ENCODE results near the gene LRRC18.

The LRRC18 gene

GRCh38 chr10:48946332-48946731, 6.7 kb upstream of the LRRC18 start:
- DNase-seq (ENCODE audit: low read depth, low spot score) = no peak

GRCh38 chr10:48945441-48946130, 5.9 kb upstream of the LRRC18 start:
- no peak for DNase-seq (ENCODE audit: low read depth, low spot score)

GRCh38 chr10:48944171-48944570, 4.5 kb upstream of the LRRC18 start:
- DNase-seq (ENCODE audit: low read depth, low spot score) = no peak

- DNase-seq (ENCODE audit: low read depth, low spot score) = no peak
Measured at GRCh38 chr10:48943096-48943495, 3.5 kb upstream of the LRRC18 start.

- no peak for DNase-seq (ENCODE audit: low read depth, low spot score)
Measured at GRCh38 chr10:48941427-48942075, 1.9 kb upstream of the LRRC18 start.

GRCh38 chr10:48940958-48941357, 1.3 kb upstream of the LRRC18 start:
- DNase-seq (ENCODE audit: low read depth, low spot score) = no peak

GRCh38 chr10:48940372-48940771, 732 bp upstream of the LRRC18 start:
- no peak for DNase-seq (ENCODE audit: low read depth, low spot score)

GRCh38 chr10:48938990-48939536, 577 bp downstream of the LRRC18 start:
- DNase-seq (ENCODE audit: low read depth, low spot score) = no peak

- DNase-seq (ENCODE audit: low read depth, low spot score) = no peak
Measured at GRCh38 chr10:48938281-48938680, 1.4 kb downstream of the LRRC18 start.

GRCh38 chr10:48937796-48938195, 1.8 kb downstream of the LRRC18 start:
- DNase-seq (ENCODE audit: low read depth, low spot score) = no peak

GRCh38 chr10:48935577-48935976, 4.1 kb downstream of the LRRC18 start:
- no peak for DNase-seq (ENCODE audit: low read depth, low spot score)

GRCh38 chr10:48934672-48935501, 4.8 kb downstream of the LRRC18 start:
- no peak for DNase-seq (ENCODE audit: low read depth, low spot score)

- DNase-seq (ENCODE audit: low read depth, low spot score) = no peak
Measured at GRCh38 chr10:48932831-48933664, 6.6 kb downstream of the LRRC18 start.

- DNase-seq (ENCODE audit: low read depth, low spot score) = peak; percentile 17
Measured at GRCh38 chr10:48931188-48931587, 8.5 kb downstream of the LRRC18 start.

- no peak for DNase-seq (ENCODE audit: low read depth, low spot score)
Measured at GRCh38 chr10:48929413-48929990, 10.1 kb downstream of the LRRC18 start.

GRCh38 chr10:48926764-48927540, 12.7 kb downstream of the LRRC18 start:
- no peak for DNase-seq (ENCODE audit: low read depth, low spot score)

GRCh38 chr10:48926255-48926654, 13.4 kb downstream of the LRRC18 start:
- DNase-seq (ENCODE audit: low read depth, low spot score) = no peak

- DNase-seq (ENCODE audit: low read depth, low spot score) = no peak
Measured at GRCh38 chr10:48924988-48925387, 14.7 kb downstream of the LRRC18 start.

GRCh38 chr10:48923748-48924147, 15.9 kb downstream of the LRRC18 start:
- no peak for DNase-seq (ENCODE audit: low read depth, low spot score)

- DNase-seq (ENCODE audit: low read depth, low spot score) = no peak
Measured at GRCh38 chr10:48913674-48914073, 26.0 kb downstream of the LRRC18 start.
